Left cardiac atrium (tissue), 4 donors: Measurements from ENCODE around the gene TSSK2. TPM values are rescaled to one million over a fixed set of nuclear protein-coding genes. Genes with fewer than 3 reads are reported as not detected.

Experiments
- ATAC-seq, 2 donors: fragments of 200-7000 bp; cut with Tn5 transposase; one replicate each; pipeline ENCODE4 v1.9.1; 2020; ENCODE audit warnings: mild to moderate bottlenecking in 2 of 2, moderate library complexity in 2 of 2
- DNase-seq: peaks from one replicate; pipeline ENCODE4 v3.0.0-alpha.2; 2020
- intact Hi-C, 2 donors: fragments of 100-400 bp; cut with DNase I; formaldehyde crosslinking; loops; one replicate each; pipeline versions ENCODE4 v1.14.1 to v1.15.1; 2022 to 2023
- total RNA-seq, 2 donors: library from RNA; stranded (reverse); fragmentation: NEBNext Ultra II Directional; extraction: Animal tissue kit (Norgen Biotek cat#: 25700); gene quantifications; one replicate each; pipeline ENCODE4 v1.2.1, GENCODE V29; 2021
- donor health status: DM: no; HTN: yes; CAD: no.
- donor health status: DM: no; HTN: yes; CAD: no; lungs with severe emphysema.
- donor health status: DM: yes; HTN: yes; CAD: no.
- donor health status: Dilated cardiomyopathy.

Gene TSSK2
- total RNA-seq, 2 donors from 2014 or later: not detected

- DNase-seq: no peak
- intact Hi-C loops: no loop called here
- no peak for ATAC-seq
Measured at GRCh38 chr22:19105867-19106802, 25.0 kb upstream of the TSSK2 start.

DNA sequence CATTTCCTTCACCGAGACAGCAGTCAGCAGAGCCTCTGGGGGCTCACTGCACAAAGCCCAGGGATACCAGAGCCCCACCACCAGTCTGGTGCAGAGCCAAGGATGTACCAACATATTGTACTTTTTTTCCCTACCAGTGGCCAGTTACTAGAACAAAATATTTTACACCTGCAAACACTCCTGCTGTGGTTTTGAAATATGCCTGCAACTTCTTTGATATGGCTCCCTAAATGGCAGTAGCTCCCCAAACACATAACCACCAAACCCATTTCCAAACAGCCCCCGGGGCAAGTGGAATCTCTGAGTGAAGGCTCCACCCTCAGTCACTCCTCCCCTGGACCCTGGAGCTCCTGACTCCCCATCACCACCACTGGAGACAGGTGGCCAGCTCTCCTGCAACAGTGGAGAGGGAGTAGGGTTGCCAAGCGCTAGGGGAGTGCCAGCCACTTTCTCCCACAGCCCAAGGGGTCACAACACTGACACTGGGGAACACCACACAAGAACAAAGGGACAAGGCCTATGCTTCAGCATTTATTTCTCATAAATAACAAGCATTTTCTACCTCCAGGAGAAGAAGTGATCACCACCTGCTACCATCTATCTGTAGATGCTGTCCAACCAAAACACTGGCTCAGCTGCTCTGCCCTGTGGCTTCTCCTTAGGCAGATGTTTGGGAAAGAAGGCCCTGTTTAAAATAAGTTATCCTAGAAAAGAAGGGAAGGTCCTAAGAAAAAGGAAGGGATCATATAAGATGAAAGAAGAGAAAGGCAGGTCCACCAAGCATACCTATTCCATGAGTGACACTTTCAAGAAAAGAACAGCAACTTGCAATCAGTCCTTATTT lies 24.0 kb upstream of the TSSK2 start:
- no peak for ATAC-seq
- DNase-seq: no peak
- intact Hi-C loops: no loop called here

DNA sequence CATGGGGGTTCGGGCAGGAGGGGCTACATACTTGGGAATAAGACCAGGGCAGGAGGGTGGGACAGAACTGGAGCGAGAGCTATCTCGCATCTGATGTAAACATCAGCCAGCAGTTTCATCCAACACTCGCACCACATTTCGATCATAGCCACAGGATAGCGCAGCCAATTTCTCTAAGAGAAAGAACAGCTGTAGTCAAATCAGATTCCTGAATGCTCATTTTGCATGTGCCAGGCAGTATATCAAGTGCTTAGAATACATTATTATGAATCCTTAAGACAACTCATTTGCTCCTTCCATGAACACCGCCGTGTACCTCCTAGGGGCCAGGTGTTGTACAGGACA lies 23.4 kb upstream of the TSSK2 start:
- ATAC-seq: no peak
- no peak for DNase-seq
- intact Hi-C loops: no loop called here

DNA sequence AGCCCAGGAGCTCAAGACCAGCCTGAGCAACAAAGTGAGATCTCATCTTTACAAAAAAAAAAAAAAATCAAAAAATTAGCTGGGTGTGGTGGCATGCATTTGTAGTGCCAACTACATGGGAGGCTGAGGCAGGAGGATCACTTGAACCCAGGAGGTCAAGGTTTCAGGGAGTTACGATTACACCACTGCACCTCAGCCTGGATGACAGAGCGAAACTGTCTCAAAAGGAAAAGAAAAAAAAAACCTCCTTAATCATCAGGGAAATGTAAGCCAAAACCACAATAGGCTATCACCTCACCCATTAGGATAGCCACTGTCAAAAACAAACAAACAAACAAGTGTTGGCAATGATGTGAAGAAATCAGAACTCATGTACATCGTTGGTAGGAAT lies 22.3 kb upstream of the TSSK2 start:
- DNase-seq (no peak), ATAC-seq (no peak)
- intact Hi-C loops: no loop called here

GRCh38 chr22:19109198-19110063 lies 21.7 kb upstream of the TSSK2 start:
- ATAC-seq: peak; percentile 87 to 88
- intact Hi-C loops: no loop called here
- no peak for DNase-seq

DNA sequence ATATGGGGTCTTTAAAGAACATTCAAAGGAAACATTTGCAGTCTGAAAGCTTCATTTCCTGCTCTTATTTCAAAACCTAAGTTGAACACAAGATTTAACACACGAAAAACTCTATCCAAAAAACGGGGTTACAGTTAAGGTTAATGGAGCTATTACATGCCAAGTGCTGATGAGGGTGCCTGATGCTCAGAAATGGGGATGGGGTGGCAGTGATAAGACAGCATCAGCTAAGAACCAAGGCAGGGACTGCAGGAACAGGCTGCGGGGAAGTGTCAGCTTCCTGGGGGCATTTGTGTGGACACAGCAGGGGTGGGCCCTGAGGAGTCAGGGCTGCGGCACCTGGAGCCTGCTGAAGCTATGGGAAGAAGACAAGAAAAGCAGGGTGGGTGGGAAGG lies 21.0 kb upstream of the TSSK2 start:
- ATAC-seq: no peak
- intact Hi-C loops: no loop called here
- no peak for DNase-seq

- ATAC-seq: no peak
- DNase-seq: no peak
- intact Hi-C loops: no loop called here
Measured at GRCh38 chr22:19110646-19111045, 20.5 kb upstream of the TSSK2 start.

- intact Hi-C loops: no loop called here
- ATAC-seq (no peak), DNase-seq (no peak)
Measured at GRCh38 chr22:19111140-19111539, 20.0 kb upstream of the TSSK2 start.

- ATAC-seq: no peak
- intact Hi-C loops: no loop called here
- no peak for DNase-seq
Measured at GRCh38 chr22:19111584-19111983, 19.5 kb upstream of the TSSK2 start.

- ATAC-seq (no peak), DNase-seq (no peak)
- intact Hi-C loops: no loop called here
Measured at GRCh38 chr22:19113429-19113828, 17.7 kb upstream of the TSSK2 start.

GRCh38 chr22:19114984-19115552 lies 16.0 kb upstream of the TSSK2 start:
- DNase-seq: no peak
- peak in 1 of 2 donors; percentile 46 for ATAC-seq

GRCh38 chr22:19115628-19116027 lies 15.5 kb upstream of the TSSK2 start:
- DNase-seq: no peak
- ATAC-seq: no peak
- intact Hi-C loops: no loop called here

More at GRCh38 chr22:19114984-19115552, 16.0 kb upstream of the TSSK2 start:
- intact Hi-C loops: no loop called here

GRCh38 chr22:19117111-19117512 lies 14.0 kb upstream of the TSSK2 start:
- DNase-seq (no peak), ATAC-seq (no peak)
- intact Hi-C loops: no loop called here

- DNase-seq: no peak
- intact Hi-C loops: no loop called here
- no peak for ATAC-seq
Measured at GRCh38 chr22:19118329-19118880, 12.7 kb upstream of the TSSK2 start.

GRCh38 chr22:19119949-19120348 lies 11.2 kb upstream of the TSSK2 start:
- no peak for ATAC-seq
- DNase-seq: no peak
- intact Hi-C loops: no loop called here

GRCh38 chr22:19120829-19121630 lies 10.1 kb upstream of the TSSK2 start:
- ATAC-seq (peak in 1 of 2 donors; percentile 12), DNase-seq (no peak)
- intact Hi-C loops: no loop called here

- intact Hi-C loops: no loop called here
- ATAC-seq: peak; percentile 28 to 60
- peak; percentile 60 for DNase-seq
Measured at GRCh38 chr22:19121631-19122142, 9.4 kb upstream of the TSSK2 start.
